ENCODE results near the gene SELENOT.
"Not testable (repeated sequence)": the region's sequence is repeated elsewhere in the genome, so short reads cannot be mapped to it uniquely, and the experiment has no call there.

SELENOT gene

DNA sequence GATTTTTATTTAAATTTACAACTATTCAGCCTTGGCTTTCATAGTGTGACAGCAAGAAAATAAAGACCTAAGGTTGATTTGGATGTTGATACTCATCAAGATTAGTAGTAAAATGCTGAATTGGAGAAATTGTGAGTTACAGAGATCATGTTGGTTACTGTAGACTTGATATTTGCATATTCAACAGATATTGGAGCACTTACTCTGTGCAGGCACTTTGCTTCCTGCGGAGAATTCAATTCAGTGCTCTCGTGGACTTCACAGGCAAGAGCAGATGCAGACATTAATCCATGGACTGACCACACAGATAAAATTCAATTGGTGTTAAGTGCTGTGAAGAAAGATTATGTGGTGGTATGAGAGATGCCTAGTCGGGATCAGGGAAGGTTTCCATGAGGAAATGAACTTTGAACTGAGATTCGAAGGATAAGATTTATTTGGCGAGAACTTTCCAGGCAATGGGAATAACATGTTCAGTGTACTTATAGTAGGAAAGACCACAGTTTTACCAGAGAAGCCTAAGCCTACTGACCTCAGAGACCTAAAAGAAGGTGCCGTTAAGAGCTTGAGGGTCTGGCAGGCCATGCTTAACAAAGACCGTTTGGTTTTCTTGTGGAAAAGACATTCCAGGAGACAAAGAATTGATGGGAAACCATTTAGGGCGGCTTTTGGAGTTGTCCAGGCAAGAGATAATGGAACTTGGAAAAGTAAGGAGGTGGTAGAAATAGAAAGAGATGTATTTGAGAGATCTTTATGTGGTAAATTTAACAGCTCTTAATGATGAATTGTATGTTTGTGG, 4.3 kb downstream of the SELENOT start:
- no peak for DNase-seq (ENCODE audit: low read depth in 1 of 2, low spot score in 1 of 2)

- DNase-seq (ENCODE audit: low read depth in 1 of 2, low spot score in 1 of 2): no peak
These were observed 6.9 kb downstream of the SELENOT start for GRCh38 chr3:150609988-150610387.

GRCh38 chr3:150610785-150611184, 7.7 kb downstream of the SELENOT start:
- no peak for DNase-seq (ENCODE audit: low read depth in 1 of 2, low spot score in 1 of 2)

GRCh38 chr3:150611666-150612065, 8.5 kb downstream of the SELENOT start:
- no peak for DNase-seq (ENCODE audit: low read depth in 1 of 2, low spot score in 1 of 2)

GRCh38 chr3:150612494-150612893, 9.4 kb downstream of the SELENOT start:
- DNase-seq (ENCODE audit: low read depth in 1 of 2, low spot score in 1 of 2): no peak

DNA sequence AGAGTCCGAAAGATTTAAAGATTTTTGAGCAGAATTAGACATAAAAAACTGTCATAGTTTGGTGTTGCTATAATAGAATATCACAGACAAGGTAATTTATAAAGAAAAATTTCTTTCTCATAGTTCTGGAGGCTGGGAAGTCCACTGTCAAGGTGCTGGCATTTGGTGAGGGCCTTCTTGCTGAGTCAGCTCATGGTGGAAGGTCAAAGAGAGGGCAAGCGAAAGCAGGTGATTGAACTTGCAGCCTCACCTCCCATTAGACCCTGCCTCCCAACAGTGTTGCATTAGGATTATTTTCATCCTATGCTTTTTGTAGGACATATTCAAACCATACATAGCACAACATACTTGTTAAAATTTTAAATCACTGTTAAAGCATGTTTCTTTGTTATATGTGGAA, 9.9 kb downstream of the SELENOT start:
- no peak for DNase-seq (ENCODE audit: low read depth in 1 of 2, low spot score in 1 of 2)

- DNase-seq (ENCODE audit: low read depth in 1 of 2, low spot score in 1 of 2): no peak
These were observed 10.8 kb downstream of the SELENOT start for GRCh38 chr3:150613709-150614480.

DNA sequence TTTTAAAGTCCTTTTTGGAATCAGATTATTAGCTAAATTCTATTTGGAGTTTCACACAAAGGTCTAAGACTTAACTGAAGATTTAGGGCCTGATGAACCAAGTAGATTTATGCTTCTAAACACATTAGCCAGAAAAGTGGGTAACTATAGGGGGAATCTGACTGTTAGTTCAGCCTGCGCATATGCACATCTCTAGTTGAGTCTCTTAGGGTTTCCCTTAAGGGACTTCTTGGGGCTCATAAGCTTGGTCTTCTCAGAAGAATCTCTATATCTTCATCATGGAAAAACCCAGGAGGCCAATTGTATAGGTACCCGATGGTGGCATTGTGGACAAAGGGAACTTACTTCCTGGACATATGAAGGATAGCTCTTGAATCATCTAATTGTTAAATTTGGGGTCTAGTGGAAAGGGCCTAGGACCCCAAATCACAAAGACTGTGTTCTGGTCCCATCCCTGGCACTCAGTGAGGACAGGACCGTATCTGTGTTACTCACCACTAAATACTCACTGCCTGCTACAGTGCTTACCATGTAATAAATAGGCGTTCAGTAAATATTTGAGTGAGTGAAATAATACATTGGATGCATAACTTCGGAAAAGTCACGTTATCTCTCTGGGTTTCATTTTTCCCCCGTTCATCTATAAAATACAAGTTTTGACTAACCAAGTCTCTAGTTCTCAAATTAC, 17.0 kb downstream of the SELENOT start:
- no peak for DNase-seq (ENCODE audit: low read depth in 1 of 2, low spot score in 1 of 2)

DNA sequence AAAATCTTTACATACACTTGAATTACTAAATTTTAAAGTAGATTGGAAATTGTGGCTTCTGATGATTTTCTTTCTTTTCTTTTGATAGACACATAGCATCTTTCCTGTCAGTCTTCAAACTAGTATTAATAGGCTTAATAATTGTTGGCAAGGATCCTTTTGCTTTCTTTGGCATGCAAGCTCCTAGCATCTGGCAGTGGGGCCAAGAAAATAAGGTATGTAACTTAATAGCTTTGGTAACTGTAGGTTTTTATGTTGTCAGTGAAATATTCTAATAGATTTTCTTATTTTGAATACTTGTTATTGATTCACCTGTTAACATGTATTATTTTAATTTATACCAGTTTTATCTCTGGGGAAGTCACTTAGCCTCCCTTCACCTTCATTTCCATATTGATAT, 19.8 kb downstream of the SELENOT start:
- DNase-seq (ENCODE audit: low read depth in 1 of 2, low spot score in 1 of 2): not testable (repeated sequence)

- no peak for DNase-seq (ENCODE audit: low read depth in 1 of 2, low spot score in 1 of 2)
These were observed 20.8 kb downstream of the SELENOT start for GRCh38 chr3:150623945-150624344.

DNA sequence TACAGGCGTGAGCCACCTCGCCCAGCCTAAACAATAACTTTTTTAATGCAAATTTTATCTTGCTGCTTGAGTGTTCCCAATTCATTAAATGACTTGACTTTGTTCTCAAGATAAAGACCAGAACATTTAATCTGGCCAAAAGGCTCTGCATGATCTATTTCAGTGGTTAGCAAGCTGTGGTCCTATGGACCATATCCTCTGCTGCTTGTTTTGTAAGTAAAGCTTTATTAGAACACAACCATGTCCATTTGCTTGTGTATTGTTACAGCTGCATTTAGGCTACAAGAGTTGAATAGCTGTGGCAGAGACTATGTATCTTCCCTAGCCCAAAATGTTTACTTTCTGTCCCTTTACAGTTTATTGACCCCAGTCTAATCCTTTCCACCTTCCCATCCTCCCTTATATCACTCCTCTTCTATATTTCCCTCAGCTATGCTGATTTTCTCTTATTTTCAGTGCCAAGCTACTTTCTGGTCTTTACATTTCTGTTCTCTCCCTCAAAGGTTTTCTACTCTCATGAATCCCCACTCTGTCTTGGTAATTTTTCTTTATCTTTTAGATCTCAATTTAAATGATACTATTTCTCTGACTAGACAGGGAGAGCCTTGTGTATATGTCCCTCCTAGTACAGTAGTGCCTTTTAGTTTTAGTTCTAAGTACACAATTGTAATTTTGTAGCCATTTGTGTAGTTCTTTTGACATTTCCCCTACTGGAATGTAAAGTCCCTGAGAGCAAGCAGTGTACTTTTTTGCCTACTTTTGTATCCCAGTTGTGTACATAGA, 23.2 kb downstream of the SELENOT start:
- DNase-seq (ENCODE audit: low read depth in 1 of 2, low spot score in 1 of 2): no peak

- DNase-seq (ENCODE audit: low read depth in 1 of 2, low spot score in 1 of 2): no peak
These were observed 24.4 kb downstream of the SELENOT start for GRCh38 chr3:150627557-150627956.

DNA sequence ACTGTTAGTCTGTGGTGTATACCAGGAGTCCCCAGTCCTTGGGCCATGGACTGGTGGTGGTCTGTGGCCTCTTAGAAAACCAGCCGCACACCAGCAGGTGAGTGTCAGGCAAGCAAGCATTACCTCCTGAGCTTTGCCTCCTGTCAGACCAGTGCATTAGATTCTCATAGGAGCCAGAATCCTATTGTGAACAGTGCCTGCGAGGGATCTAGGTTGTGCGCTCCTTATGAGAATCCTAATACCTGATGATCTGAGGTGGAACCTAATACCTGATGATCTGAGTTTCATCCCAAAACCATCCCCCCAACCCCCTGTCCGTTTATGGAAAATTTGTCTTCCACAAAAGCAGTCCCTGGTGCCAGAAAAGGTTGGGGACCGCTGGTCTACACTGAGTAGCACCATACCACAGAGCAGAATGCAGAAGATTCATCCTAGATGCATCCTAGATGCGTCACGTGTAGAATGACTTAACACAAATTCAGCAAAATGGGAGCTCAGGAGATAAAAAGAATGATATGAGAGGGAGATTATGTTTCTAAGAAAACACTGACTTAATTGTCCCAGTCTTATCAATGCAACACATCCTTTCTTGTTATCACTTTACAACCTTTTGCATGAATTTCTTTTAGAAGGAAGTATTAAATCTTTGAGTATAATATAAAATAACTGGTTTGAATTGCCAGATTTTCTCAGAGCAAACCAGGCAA, 28.5 kb downstream of the SELENOT start:
- DNase-seq (ENCODE audit: low read depth in 1 of 2, low spot score in 1 of 2): no peak

- no peak for DNase-seq (ENCODE audit: low read depth in 1 of 2, low spot score in 1 of 2)
These were observed 32.0 kb downstream of the SELENOT start for GRCh38 chr3:150635076-150635475.

DNA sequence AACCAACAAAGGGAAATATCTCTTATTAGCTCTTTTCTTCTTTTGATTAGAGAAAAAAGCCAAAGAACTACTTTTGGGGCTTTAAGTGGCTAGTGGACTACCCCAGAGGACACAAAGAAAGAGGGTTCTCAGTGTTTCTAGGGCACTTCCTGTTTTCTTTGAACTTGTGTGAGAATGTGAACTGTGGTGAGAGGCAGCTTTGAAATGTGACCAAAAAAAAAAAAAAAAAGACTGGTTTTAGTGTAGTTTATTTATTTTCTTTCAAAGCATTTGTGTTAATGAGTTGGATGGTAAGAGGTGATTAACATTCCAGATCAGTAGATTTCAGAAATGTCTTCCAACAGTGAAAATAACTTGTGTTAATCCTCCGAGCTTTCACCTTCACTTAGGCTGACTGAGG, 32.4 kb downstream of the SELENOT start:
- DNase-seq (ENCODE audit: low read depth in 1 of 2, low spot score in 1 of 2): no peak

DNA sequence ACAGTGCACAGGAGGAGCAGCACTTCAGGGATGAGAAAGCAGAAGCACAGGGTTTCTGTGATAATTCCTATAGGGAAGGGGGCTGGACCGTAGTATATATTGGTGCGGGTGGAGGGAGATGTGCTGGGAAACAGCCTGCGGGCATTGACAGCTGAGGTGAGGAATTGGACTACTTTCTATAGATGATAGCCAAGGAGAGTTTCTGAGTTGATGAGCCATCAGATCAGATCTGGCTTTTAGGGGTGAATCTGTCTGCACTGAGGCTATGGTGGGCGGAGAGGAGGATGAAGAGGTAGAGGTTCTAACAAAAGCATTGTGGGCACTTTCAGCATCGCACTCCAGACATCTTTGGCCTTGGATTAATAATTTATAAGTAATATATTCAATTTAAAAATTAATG, 33.1 kb downstream of the SELENOT start:
- DNase-seq (ENCODE audit: low read depth in 1 of 2, low spot score in 1 of 2): no peak

DNA sequence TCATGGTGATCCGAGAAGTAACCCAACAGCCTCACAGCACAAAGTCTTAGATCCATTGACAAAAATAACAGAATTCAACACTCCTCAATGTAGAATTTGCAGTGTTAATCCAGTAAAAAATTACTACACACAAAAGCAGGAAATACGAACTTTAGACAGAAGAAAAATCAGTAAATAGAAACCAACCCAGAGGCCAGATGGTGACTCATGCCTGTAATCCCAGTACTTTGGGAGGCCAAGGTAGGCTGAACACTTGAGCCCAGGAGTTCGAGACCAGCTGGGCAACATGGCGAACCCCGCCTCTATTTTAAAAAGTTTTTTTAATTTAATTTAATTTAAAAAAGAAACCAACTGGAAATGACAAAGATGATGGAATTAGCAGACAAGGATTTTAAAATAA, 36.1 kb downstream of the SELENOT start:
- no peak for DNase-seq (ENCODE audit: low read depth in 1 of 2, low spot score in 1 of 2)

GRCh38 chr3:150640256-150640655, 37.1 kb downstream of the SELENOT start:
- no peak for DNase-seq (ENCODE audit: low read depth in 1 of 2, low spot score in 1 of 2)

DNA sequence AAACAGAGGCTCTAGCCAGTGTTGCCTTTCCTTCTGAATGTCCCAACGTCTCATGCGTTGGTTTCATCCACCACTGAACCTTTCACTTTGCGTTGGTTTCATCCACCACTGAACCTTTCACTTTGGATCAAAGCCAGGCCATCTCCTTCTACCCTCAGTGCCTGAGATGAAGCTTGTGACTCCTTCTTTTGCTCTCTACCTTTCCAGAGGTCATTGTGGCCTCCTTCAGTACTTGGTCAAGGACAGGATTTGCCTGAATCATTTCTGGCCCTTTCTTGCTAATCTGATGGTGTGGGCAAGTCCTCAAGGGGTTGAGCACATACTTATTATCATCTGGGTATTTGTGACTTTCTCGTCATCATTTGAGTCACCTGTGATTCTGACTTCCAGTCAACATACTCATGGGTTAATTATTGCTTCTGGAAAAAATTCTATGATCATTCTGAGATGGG, 50.0 kb downstream of the SELENOT start:
- DNase-seq (ENCODE audit: low read depth in 1 of 2, low spot score in 1 of 2): no peak

DNA sequence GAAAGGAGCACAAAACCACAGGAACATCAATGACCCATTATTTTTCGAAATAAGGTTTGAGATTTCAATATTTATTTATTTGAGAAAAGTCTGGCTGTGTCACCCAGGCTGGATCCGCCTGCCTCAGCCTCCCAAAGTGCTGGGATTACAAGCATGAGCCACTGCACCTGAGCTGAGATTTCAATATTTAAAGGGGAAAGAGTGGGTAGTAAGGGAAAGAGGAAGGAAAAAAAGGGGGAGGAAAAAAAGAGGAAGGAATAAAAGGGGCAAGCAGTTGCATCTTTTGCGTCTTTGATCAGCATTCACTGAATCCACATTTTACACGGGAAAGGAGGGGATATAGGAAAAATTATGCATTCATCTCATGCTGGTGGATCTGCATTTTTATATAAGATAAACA, 53.2 kb downstream of the SELENOT start:
- DNase-seq (ENCODE audit: low read depth in 1 of 2, low spot score in 1 of 2): no peak

Measured in stimulated activated CD4-positive, alpha-beta T cell treated with anti-CD3 and anti-CD28 coated beads, Interleukin-15, amount 100 ng/mL, for 1 hour (primary cell).